ENCODE measurements around the gene DTX3.
"Not testable (repeated sequence)": the region's sequence is repeated elsewhere in the genome, so short reads cannot be mapped to it uniquely, and the experiment has no call there.

DTX3 gene

DNA sequence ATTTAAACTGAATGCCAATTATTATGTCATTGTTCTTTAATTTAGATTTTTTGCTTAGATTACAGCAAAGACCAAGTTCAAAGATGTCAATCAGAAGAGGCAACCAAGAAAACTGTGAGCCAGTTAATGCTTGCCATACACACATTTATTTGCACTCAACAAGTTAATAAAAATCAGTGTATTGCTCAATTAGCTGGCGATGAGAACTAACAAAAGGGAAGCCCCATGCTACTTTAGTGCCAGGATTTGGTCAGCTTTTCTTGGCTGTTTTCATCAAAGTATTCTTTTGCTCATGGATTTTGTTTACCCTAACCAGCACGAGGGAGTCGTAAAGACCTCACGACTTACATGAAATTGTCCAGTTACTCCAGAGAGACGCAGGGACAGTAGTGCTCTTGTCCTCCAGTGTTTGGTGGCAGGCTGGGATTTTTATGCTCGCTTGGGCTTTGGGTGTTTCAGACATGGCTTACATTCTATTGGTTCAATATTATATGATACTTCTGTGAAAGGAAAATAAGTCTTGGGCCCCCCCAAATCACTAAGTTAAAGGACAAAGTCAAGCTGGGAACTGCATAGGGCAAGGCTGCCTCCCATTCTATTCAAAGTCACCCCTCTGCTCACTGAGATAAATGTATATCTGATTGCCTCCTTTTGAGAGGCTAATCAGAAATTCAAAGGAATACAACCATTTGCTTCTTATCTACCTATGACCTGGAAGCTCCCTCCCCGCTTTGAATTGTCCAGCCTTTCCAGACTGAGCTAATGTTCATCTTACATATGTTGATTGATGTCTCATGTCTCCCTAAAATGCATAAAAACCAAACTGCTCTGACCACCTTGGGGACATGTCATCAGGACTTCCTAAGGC lies 35.8 kb downstream of the DTX3 start:
- no peak for TF ChIP-seq CTCF (IDR thresholded peaks at IDR 0.05; ENCODE audit: low read depth, low read length, missing control alignments)
- DNase-seq (ENCODE audit: low read depth): no peak

GRCh38 chr12:57641699-57642442 lies 37.2 kb downstream of the DTX3 start:
- in situ Hi-C loops (cut with HindIII; ENCODE audit: low sequenced_read_pairs): no loop called here
- DNase-seq (ENCODE audit: low read depth): no peak
- H3K4me3 ChIP-seq (ENCODE audit: low read depth, low read length): no peak overlapping the region
- TF ChIP-seq CTCF (IDR thresholded peaks at IDR 0.05; ENCODE audit: low read depth, low read length, missing control alignments): no peak

More for the DNA sequence above, 35.8 kb downstream of the DTX3 start:
- no peak overlapping the region for H3K4me3 ChIP-seq (ENCODE audit: low read depth, low read length)
- in situ Hi-C loops (cut with HindIII; ENCODE audit: low sequenced_read_pairs): no loop called here

DNA sequence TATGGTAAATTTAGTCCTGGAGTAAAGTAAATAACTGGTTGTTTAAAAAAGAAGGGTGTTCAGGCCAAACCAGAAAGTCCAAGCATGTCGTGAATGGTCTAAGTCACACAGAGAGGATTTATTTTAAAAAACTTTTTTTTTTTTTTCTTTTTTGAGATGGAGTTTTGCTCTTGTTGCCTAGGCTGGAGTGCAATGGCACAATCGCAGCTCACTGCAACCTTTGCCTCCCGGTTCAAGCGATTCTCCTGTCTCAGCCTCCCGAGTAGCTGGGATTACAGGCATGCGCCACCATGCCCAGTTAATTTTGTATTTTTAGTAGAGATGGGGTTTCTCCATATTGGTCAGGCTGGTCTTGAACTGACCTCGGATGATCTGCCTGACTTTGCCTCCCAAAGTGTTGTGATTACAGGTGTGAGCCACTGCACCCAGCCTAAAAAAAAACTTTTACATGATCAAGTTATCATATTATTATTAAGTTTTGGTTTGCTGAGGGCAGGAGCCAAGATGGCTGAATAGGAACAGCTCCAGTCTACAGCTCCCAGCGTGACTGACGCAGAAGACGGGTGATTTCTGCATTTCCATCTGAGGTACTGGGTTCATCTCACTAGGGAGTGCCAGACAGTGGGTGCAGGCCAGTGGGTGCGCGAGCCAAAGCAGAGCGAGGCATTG lies 41.5 kb downstream of the DTX3 start:
- H3K4me3 ChIP-seq (ENCODE audit: low read depth, low read length); DNase-seq (ENCODE audit: low read depth); in situ Hi-C loops (cut with HindIII; ENCODE audit: low sequenced_read_pairs): not testable (repeated sequence)

DNA sequence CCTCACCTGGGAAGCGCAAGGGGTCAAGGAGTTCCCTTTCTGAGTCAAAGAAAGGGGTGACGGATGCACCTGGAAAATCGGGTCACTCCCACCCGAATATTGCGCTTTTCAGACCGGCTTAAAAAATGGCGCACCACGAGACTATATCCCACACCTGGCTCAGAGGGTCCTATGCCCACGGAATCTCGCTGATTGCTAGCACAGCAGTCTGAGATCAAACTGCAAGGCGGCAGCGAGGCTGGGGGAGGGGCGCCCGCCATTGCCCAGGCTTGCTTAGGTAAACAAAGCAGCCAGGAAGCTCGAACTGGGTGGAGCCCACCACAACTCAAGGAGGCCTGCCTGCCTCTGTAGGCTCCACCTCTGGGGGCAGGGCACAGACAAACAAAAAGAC lies 42.0 kb downstream of the DTX3 start:
- in situ Hi-C loops (cut with HindIII; ENCODE audit: low sequenced_read_pairs); DNase-seq (ENCODE audit: low read depth); H3K4me3 ChIP-seq (ENCODE audit: low read depth, low read length): not testable (repeated sequence)

- DNase-seq (ENCODE audit: low read depth): no peak
- no peak for TF ChIP-seq CTCF (IDR thresholded peaks at IDR 0.05; ENCODE audit: low read depth, low read length, missing control alignments)
- H3K4me3 ChIP-seq (ENCODE audit: low read depth, low read length): no peak overlapping the region
- in situ Hi-C loops (cut with HindIII; ENCODE audit: low sequenced_read_pairs): no loop called here
Measured at GRCh38 chr12:57654042-57654441, 49.4 kb downstream of the DTX3 start.

GRCh38 chr12:57655541-57656240 lies 51.1 kb downstream of the DTX3 start:
- no peak for DNase-seq (ENCODE audit: low read depth)
- H3K4me3 ChIP-seq (ENCODE audit: low read depth, low read length): no peak overlapping the region
- TF ChIP-seq CTCF (IDR thresholded peaks at IDR 0.05; ENCODE audit: low read depth, low read length, missing control alignments): no peak
- in situ Hi-C loops (cut with HindIII; ENCODE audit: low sequenced_read_pairs): no loop called here

DNA sequence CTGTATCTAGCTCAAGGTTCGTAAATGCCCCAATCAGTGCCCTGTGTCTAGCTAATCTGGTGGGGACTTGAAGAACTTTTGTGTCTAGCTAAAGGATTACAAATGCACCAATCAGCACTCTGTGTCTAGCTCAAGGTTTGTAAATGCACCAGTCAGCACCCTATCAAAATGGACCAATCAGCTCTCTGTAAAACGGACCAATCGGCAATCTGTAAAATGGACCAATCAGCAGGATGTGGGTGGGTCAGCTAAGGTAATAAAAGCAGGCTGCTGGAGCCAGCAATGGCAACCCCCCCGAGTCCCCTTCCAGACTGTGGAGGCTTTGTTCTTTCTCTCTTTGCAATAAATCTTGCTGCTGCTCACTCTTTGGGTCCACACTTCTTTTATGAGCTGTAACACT lies 51.8 kb downstream of the DTX3 start:
- DNase-seq (ENCODE audit: low read depth); H3K4me3 ChIP-seq (ENCODE audit: low read depth, low read length); in situ Hi-C loops (cut with HindIII; ENCODE audit: low sequenced_read_pairs): not testable (repeated sequence)
